NCI-H82 treated with DMSO at 0.1 percent for 48 hours (cell line): ENCODE data around the gene TAX1BP3.

Source experiments
- DNase-seq: peaks from one replicate; lab custom pipeline; 2025; ENCODE audit not compliant: unreplicated experiment; lab: John Stamatoyannopoulos, UW

The TAX1BP3 gene

GRCh38 chr17:3659541-3660111, 8.8 kb downstream of the TAX1BP3 start:
- no peak for DNase-seq

- no peak for DNase-seq
These were observed 9.5 kb downstream of the TAX1BP3 start for GRCh38 chr17:3658784-3659449.

DNA sequence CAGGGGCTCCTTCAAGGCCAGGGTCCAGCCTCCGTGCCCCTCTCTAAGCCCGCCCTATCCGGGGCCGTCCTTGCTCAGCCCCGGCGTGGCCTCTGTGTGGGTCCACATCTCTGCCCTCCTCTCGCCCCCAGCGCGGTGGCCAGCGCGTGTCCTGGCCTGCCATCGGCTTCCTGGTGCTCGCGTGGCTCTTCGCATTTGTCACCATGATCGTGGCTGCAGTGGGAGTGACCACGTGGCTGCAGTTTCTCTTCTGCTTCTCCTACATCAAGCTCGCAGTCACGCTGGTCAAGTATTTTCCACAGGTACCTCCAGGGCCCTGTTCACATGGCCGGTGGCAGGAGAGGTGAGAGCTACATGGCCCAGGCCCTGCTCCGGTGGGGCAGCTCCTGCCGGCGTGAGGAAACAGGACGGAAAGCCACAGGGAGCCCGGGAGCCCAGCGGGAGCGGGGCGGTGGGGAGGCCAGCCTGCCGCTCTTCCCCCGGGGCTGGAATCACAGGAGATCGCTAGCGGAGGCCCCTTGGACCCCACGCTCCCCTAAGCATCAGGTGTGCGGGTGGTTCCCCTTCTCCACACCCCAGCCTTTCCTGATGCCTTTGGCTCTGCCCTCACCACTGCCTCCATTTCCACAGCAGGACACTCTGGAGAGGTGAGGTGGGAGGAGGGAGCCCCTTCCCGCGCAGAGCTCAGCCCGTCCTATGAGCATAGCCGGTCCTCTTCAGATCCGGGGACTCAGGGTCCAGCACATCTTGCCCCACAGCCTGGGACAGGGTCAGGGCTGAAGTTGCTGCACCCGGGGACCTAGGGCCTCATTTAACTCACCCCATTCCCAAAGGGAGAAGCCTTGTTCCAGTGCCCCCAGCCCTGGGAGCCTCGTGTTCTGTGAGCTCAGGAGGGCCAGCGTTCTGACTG, 10.2 kb downstream of the TAX1BP3 start:
- no peak for DNase-seq

GRCh38 chr17:3657588-3657869, 10.8 kb downstream of the TAX1BP3 start:
- no peak for DNase-seq

- no peak for DNase-seq
These were observed 11.4 kb downstream of the TAX1BP3 start for GRCh38 chr17:3656755-3657587.

- DNase-seq = no peak
These were observed 12.0 kb downstream of the TAX1BP3 start for GRCh38 chr17:3656353-3656752.

GRCh38 chr17:3655766-3656165, 12.6 kb downstream of the TAX1BP3 start:
- DNase-seq = no peak

GRCh38 chr17:3647769-3648555, 20.4 kb downstream of the TAX1BP3 start:
- no peak for DNase-seq

GRCh38 chr17:3647251-3647650, 21.1 kb downstream of the TAX1BP3 start:
- DNase-seq = no peak

GRCh38 chr17:3645310-3645709, 23.1 kb downstream of the TAX1BP3 start:
- no peak for DNase-seq

GRCh38 chr17:3643889-3644349, 24.5 kb downstream of the TAX1BP3 start:
- no peak for DNase-seq

DNA sequence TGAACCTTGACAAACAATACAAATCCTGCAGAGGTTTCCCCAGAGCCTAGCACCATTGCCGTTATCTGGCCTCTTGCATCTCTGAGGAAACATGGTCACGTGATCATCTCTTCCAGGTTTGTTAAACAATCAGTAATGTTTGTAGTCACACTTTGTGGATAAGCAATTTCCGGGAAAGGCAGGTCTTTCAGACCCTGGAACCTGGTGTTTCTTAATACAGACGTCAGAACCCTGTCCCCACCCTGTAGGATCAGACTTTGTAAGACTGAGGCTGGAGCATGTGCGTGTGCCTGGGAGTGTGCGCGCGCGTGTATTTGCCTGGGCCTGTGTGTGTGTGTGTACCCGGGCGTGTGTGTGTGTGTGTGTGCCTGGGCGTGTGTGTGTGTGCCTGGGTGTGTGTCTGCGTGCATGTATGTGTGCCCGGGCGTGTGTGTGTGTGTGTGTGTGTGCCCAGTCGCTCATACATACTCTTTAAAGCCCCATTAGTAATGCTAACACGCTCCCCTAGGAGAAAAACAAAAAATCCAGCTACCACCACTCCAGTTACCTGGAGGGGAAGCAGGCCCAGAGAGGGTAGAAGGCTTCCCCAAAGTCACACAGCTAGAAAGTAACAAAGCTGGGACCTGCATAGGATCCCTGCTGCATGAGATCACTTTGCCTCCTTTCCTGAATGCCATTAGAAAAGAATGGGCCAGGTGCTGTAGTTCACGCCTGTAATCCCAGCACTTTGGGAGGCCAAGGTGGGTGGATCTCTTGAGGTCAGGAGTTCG, 26.5 kb downstream of the TAX1BP3 start:
- DNase-seq = no peak

GRCh38 chr17:3641014-3641413, 27.4 kb downstream of the TAX1BP3 start:
- DNase-seq = no peak

DNA sequence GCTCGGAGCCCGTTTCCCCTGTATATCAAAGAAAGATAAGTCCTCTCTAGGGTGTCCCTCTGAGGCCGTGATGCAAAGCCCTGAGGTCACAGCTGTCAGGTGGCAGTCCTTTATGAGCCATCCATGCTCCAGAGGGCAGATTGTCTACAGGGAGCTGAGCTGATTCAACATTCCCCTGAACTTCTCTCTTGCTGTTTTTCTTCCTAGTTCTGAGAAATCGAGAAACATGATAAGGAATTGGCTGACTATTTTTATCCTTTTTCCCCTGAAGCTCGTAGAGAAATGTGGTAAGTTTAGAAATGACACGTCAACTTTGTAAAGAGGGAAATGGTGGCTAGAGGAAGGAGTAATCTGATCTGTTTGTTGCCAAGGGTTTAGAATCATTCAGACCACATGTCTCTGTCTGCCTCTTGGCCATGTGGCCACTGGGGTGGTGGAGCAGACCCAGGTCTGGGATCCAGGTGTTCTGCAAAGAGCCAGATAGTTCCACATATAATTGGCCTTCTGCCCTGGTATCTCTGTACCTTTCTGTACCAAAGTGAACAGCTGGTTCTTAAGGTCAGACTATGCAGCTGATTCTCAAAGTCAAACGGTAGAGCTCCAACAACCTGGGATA, 28.3 kb downstream of the TAX1BP3 start:
- no peak for DNase-seq

DNA sequence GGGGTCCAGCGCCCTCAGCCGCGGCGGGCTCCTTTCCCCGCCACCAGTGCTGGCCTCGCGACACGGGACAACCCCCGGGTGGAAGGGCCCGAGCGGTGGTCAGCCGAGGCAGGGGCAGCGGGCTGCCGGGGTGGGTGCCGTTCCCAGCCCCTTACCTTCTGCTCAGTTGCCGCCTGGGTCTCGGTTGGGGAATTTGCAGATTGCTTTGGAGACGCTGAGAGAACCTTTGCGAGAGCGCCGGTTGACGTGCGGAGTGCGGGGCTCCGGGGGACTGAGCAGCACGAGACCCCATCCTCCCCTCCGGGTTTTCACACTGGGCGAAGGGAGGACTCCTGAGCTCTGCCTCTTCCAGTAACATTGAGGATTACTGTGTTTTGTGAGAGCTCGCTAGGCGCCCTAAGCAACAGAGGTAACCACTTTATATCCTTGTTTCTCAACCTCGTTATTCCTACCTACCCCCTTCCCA, 31.4 kb downstream of the TAX1BP3 start:
- no peak for DNase-seq

DNA sequence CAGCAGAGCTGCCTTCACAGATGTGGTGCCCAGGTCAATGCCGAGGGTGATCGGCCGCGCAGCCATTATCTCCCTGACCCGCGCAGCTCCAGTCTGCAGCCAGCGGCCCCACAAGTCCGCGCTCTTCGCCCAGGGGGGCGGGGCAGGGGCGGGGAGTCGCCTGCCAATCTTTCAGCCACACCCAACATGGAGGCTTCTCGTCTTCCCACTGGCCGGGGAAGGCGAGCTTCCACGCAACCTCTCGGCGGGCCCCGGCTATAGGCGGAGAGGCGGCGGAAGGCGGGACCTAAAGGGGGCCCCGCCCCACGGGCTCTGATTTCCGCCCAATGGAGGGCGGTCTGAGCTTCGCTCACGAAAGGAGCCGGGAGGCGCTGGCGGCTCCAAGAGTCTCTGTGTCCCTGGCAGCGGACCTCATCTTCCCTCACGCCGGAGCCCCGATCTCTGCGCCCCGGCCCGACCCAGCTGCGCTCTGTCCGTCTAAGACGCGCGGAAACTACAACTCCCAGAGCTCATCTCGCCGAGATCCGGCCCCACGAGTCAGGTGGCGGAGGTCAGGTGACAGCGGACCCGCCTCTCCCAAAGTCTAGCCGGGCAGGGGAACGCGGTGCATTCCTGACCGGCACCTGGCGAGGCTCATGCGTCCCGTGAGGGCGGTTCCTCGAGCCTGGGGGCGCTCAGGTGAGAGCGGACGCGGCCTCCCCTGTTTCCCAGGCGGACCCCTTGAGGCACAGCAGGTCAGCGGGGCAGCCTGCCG, 32.0 kb downstream of the TAX1BP3 start, which contains the start of the genes CTNS and SHPK:
TSS of gene CTNS (plus strand) at position 607 of the 754 bp plus-strand sequence. CDS start 3,447 bp downstream, outside the sequence.
TSS of gene SHPK (minus strand) at position 97 of the 754 bp plus-strand sequence. CDS start at position 66, 31 bp downstream.
- peak; percentile 95 for DNase-seq

- peak; percentile 11 for DNase-seq
These were observed 32.8 kb downstream of the TAX1BP3 start for GRCh38 chr17:3635474-3636153.

- DNase-seq = no peak
These were observed 36.1 kb downstream of the TAX1BP3 start for GRCh38 chr17:3632287-3632686.
